Measurements from ENCODE around the gene ESR2.

ESR2 gene

DNA sequence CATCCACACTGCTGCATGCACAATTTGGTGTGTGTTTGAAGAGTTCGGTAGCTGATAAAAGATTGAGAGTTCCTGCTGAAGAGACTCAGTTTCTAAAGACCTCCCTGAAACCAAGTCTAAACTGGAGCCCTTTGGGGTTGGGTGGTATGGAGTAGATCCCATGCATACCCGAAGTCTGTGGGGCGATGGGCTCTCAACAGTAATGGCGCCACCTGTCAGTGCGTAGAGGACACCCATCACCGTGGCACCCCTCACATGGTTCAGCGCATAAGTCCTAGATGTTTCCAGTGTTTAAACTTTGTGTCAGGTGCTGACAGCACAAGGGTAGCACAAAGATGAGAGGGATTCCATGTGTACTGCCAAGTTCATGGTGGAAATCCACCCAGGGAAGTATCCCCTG, 85.9 kb downstream of the ESR2 start:
- no peaks in the 10 kb centered on the region for H3K4me1 ChIP-seq
- no peak overlapping the region for H3K4me3 ChIP-seq (ENCODE audit: low read depth, low read length)
- no peak for DNase-seq
- no peaks in the 10 kb centered on the region for H3K27me3 ChIP-seq
- no peaks in the 10 kb centered on the region for H3K9me3 ChIP-seq
- no peak for TF ChIP-seq CTCF (IDR thresholded peaks at IDR 0.05; ENCODE audit: low read depth, low read length)
- H3K36me3 ChIP-seq: peaks cover 8% of the 10 kb centered on the region

GRCh38 chr14:64203366-64204006, 90.7 kb downstream of the ESR2 start:
- no peak for DNase-seq

DNA sequence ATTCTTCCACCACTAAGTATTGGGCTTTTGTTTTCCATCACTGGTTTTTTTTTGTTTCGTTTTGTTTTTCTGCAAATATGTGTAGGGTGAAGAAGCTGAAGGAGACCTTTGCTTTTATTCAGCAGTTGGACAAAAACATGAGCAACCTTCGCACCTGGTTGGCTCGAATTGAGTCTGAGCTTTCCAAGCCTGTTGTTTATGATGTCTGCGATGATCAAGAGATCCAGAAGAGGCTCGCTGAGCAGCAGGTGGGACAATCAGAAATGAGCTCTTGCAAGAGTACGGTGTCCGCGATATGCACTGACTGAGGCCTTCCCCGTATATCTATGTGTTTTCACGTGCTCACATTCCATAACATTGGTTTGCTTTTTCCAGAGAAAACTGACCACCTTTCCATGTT, 91.5 kb downstream of the ESR2 start:
- Histone ChIP-seq H3K4me3 (ENCODE audit: low read depth, low read length) (no peak overlapping the region), H3K36me3 (no peaks in the 10 kb centered on the region), H3K9me3 (no peaks in the 10 kb centered on the region), H3K4me1 (no peaks in the 10 kb centered on the region), H3K27me3 (no peaks in the 10 kb centered on the region)
- TF ChIP-seq CTCF (IDR thresholded peaks at IDR 0.05; ENCODE audit: low read depth, low read length): no peak
- no peak for DNase-seq

More at GRCh38 chr14:64203366-64204006, 90.7 kb downstream of the ESR2 start:
- Histone ChIP-seq H3K4me3 (ENCODE audit: low read depth, low read length) (no peak overlapping the region), H3K36me3 (no peaks in the 10 kb centered on the region), H3K9me3 (no peaks in the 10 kb centered on the region), H3K27me3 (no peaks in the 10 kb centered on the region), H3K4me1 (no peaks in the 10 kb centered on the region)
- TF ChIP-seq CTCF (IDR thresholded peaks at IDR 0.05; ENCODE audit: low read depth, low read length): no peak

GRCh38 chr14:64201921-64202545, 92.1 kb downstream of the ESR2 start:
- no peak for TF ChIP-seq CTCF (IDR thresholded peaks at IDR 0.05; ENCODE audit: low read depth, low read length)
- Histone ChIP-seq H3K4me1 (no peaks in the 10 kb centered on the region), H3K36me3 (no peaks in the 10 kb centered on the region), H3K9me3 (no peaks in the 10 kb centered on the region), H3K27me3 (no peaks in the 10 kb centered on the region), H3K4me3 (ENCODE audit: low read depth, low read length) (no peak overlapping the region)
- DNase-seq: no peak

GRCh38 chr14:64201296-64201695, 92.9 kb downstream of the ESR2 start:
- Histone ChIP-seq H3K27me3 (no peaks in the 10 kb centered on the region), H3K9me3 (no peaks in the 10 kb centered on the region), H3K4me1 (no peaks in the 10 kb centered on the region), H3K4me3 (ENCODE audit: low read depth, low read length) (no peak overlapping the region), H3K36me3 (no peaks in the 10 kb centered on the region)
- no peak for DNase-seq
- no peak for TF ChIP-seq CTCF (IDR thresholded peaks at IDR 0.05; ENCODE audit: low read depth, low read length)

DNA sequence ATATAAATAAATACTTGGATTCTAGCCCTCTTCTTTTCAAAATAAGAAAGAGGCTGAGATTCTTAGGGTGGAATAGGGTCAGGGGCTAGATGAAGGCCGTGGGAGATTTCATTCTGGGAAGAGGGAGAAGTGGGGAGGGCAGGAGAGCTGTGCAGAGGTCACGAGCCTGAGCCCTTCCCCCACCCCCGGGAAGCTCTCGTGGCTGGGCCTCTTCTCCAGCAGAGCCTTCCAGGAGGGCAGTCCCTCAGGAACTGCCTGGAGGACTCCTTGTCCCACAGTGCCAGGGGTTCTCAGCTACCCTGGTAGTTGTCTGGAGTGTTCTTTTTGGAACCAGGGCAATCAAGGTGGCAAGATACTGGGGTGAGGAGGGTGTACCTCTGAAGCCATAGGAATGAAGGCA, 94.0 kb downstream of the ESR2 start:
- Histone ChIP-seq H3K4me3 (ENCODE audit: low read depth, low read length) (no peak overlapping the region), H3K4me1 (no peaks in the 10 kb centered on the region), H3K36me3 (no peaks in the 10 kb centered on the region), H3K27me3 (no peaks in the 10 kb centered on the region), H3K9me3 (no peaks in the 10 kb centered on the region)
- TF ChIP-seq CTCF (IDR thresholded peaks at IDR 0.05; ENCODE audit: low read depth, low read length): no peak
- no peak for DNase-seq

Measured in BE2C (cell line).